PFSK-1 (cell line): ENCODE results near the gene COMMD6.

ENCODE experiments used
- FOXP2 ChIP-seq: optimal IDR thresholded peaks from 2 replicates; pipeline ENCODE3; 2011; ENCODE audit warnings: borderline replicate concordance, control low read depth, inconsistent platforms; ENCODE audit not compliant: insufficient read depth; ENCODE audit errors: extremely low read length, extremely low read depth
- POLR2AphosphoS5 ChIP-seq: IDR thresholded peaks from 2 replicates; pipeline ENCODE4 v1.6.1; 2012; ENCODE audit warnings: low read depth, mild to moderate bottlenecking, control low read depth, low read length, moderate library complexity
- REST ChIP-seq, 2 experiments: IDR thresholded peaks; 2 replicates each; pipeline versions ENCODE4 v1.6.1 to v1.8.0; 2011 to 2012; ENCODE audit warnings: low read depth in 2 of 2, low read length in 2 of 2, control low read depth in 1 of 2, inconsistent platforms in 1 of 2, mild to moderate bottlenecking in 1 of 2, moderate library complexity in 1 of 2; ENCODE audit not compliant: insufficient read depth in 1 of 2
- SIN3A ChIP-seq: IDR thresholded peaks from 2 replicates; pipeline ENCODE4 v1.6.1; 2012; ENCODE audit warnings: mild to moderate bottlenecking, low read length, moderate library complexity, borderline replicate concordance; ENCODE audit not compliant: insufficient read depth
- TAF1 ChIP-seq: IDR thresholded peaks from 2 replicates; pipeline ENCODE4 v1.6.1; 2012; ENCODE audit warnings: low read length, control low read depth, borderline replicate concordance; ENCODE audit not compliant: insufficient read depth

The COMMD6 gene

GRCh38 chr13:75489502-75490263 lies 48.0 kb downstream of the COMMD6 start:
- TF ChIP-seq POLR2AphosphoS5 (no peak), TAF1 (no peak), SIN3A (no peak), REST (IDR thresholded peaks at IDR 0.05; ENCODE audit: insufficient read depth in 1 of 2, low read depth in 2 of 2, low read length in 2 of 2) (no peak), FOXP2 (no peak)

DNA sequence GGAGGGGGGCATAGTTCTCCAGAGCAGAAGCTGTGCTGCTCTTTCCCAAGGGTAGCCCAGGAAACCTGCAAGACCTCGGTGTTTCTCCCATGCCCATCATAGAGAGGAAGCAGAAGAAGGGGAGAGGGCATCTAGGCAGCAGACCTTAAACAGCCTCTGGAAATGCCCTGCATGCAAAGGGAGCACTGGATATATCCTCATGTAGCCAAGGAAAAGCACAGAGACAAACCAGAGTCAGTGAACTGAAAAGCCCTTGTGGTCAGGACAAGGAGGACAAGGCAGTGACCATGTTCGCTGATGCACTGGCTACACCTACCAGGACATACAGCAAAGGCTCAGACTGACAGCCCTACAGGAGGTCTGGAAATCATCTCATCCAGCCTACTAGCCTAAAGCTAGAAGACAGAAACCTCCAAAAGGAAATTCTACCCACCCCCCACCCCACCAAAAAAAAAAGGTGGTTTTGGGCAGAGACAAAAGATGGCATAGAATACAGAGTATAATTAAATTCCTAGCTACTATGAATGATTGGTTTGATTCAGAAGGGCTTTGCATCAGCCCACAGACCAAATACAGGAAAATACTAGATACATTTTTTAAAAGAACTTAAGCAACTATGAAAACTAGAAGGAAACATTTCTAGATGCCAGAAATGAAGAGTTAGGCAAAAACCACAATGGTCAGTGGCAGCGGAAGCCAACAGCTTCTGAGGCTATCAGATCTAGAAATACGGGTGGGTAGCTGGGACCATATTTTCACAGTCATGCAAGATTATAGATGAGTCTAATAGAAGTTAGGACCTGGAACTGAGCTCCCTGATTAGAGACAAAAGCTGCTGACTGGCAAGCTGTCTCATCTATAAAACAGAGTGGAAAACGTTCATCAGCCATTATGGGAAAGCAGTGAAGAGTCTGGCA lies 51.2 kb downstream of the COMMD6 start:
- TF ChIP-seq REST (IDR thresholded peaks at IDR 0.05; ENCODE audit: insufficient read depth in 1 of 2, low read depth in 2 of 2, low read length in 2 of 2), result no peak
- no peak for TF ChIP-seq POLR2AphosphoS5
- TF ChIP-seq FOXP2, result no peak
- TF ChIP-seq TAF1, result no peak
- no peak for TF ChIP-seq SIN3A

DNA sequence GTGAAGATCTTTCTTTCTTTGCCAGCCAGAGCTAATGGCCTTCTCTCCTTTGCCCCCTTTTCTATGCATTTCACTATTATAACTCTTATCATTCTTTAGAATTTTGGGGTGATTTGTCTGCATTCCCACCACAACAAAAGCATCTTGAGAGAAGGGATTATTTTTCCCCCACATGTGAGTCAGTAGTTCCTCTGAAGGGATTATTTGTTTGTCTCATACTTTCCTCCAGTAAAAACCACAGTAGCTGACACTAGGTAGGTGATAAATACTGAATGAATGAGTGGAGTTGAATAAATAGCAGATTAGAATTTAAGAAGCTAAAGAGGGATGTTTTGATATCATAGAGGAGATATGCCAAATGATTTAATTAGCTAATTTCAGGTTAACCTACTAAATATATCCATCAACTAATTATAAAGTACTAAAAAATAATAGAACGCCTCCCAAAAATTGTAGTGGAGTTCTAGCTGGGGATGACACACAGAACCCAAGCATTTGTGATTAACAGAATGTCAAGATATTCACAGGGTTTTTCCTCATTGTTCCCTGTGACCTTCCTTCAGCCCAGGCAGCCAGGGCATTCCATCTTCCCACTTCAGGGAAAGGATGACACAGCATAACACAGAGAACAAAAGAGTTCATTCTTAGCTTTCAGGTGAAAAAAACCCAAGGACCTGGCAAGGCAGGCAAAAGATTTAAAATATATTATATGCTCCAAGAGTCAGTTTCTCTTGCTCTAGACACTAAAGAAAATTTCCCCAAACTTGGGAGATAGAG lies 52.2 kb downstream of the COMMD6 start:
- TF ChIP-seq FOXP2 (no peak), TAF1 (no peak), POLR2AphosphoS5 (no peak), SIN3A (no peak), REST (IDR thresholded peaks at IDR 0.05; ENCODE audit: insufficient read depth in 1 of 2, low read depth in 2 of 2, low read length in 2 of 2) (no peak)

DNA sequence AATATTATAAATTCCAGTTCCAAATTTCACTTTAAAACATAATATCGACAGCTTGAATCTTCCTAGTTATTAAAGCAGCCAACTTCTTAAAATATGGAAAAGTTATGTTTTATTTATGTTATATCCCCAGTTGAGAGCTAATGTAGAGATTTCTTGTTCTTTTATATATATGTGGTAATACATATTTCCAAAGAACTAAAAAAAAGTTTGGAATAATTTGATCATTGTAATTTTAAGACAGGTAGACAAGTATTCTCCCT lies 54.9 kb downstream of the COMMD6 start:
- no peak for TF ChIP-seq TAF1
- TF ChIP-seq POLR2AphosphoS5, result no peak
- no peak for TF ChIP-seq FOXP2
- no peak for TF ChIP-seq SIN3A
- no peak for TF ChIP-seq REST (IDR thresholded peaks at IDR 0.05; ENCODE audit: insufficient read depth in 1 of 2, low read depth in 2 of 2, low read length in 2 of 2)
